Vagina (tissue), 2 donors: ENCODE measurements around the gene LRRC72.

Experiments used
- POLR2A ChIP-seq, 2 donors: fragments of 450-650 bp; IDR thresholded peaks; one replicate each; pipeline ENCODE4 v1.6.1; 2017; ENCODE audit warnings: antibody characterized with exemption in 2 of 2, mild to moderate bottlenecking in 2 of 2, moderate library complexity in 2 of 2
- TF ChIP-seq, protein P1 (sequence below), 3 experiments: fragments of 450-650 bp in 2 of 3; fragments of 200-600 bp in 1 of 3; sonication (generic) in 1 of 3; IDR thresholded peaks; one replicate each; pipeline ENCODE4 v1.5.1; 2017 to 2019; ENCODE audit warnings: antibody characterized with exemption in 3 of 3, mild to moderate bottlenecking in 2 of 3, moderate library complexity in 2 of 3

DNA sequence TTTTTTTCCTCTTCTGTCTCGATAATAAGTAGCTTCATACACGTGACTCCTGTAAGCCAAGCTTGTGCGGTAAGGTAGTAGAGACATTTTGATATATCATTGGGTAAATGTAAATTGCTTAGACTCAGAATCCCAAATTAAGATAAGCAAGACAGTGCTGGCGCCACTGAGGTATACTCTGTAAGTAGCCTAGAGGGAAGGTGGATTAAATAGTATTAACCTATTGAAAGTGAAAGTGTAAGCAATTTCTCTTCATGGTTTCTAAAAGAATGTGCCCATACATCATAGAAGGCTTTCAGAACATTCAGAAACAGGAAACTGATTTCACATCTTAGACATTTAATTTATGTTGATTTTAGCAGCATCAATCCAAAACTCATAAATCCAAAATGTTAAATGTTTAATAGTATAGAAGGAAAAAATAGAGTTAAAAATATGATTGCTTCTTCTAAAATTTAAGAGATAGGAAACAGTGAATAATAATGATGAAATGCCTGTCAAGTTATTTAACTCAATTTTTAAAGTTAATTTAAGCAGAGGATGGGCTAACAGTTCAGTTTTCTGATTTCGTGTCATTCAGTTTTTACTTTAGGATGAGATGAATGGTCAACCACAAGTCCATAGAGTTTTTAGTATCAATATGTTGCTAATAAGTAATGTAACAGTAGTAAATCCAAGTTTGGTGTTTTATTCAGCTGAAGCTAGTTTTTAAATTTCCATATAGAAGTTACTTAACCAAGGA lies 36.8 kb downstream of the LRRC72 start:
- TF ChIP-seq, protein P1, sequence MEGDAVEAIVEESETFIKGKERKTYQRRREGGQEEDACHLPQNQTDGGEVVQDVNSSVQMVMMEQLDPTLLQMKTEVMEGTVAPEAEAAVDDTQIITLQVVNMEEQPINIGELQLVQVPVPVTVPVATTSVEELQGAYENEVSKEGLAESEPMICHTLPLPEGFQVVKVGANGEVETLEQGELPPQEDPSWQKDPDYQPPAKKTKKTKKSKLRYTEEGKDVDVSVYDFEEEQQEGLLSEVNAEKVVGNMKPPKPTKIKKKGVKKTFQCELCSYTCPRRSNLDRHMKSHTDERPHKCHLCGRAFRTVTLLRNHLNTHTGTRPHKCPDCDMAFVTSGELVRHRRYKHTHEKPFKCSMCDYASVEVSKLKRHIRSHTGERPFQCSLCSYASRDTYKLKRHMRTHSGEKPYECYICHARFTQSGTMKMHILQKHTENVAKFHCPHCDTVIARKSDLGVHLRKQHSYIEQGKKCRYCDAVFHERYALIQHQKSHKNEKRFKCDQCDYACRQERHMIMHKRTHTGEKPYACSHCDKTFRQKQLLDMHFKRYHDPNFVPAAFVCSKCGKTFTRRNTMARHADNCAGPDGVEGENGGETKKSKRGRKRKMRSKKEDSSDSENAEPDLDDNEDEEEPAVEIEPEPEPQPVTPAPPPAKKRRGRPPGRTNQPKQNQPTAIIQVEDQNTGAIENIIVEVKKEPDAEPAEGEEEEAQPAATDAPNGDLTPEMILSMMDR (IDR thresholded peaks at IDR 0.05): no peak
- TF ChIP-seq POLR2A (IDR thresholded peaks at IDR 0.05): no peak
